Thyroid gland (tissue), 4 donors: ENCODE data around the gene B3GAT1. TPM values are rescaled to one million over a fixed set of nuclear protein-coding genes. Genes with fewer than 3 reads are reported as not detected.

Source experiments
- DNase-seq, 2 donors: peaks; one replicate each; pipeline ENCODE4 v3.0.0-alpha.2; 2019
- H3K27ac ChIP-seq, 3 donors: fragments of 200-600 bp; sonication (generic); 1 replicate in 2 of 3; 2 replicates in 1 of 3; pipeline ENCODE4 v1.5.1; 2016 to 2019; ENCODE audit warnings: mild to moderate bottlenecking in 1 of 3, moderate library complexity in 1 of 3
- H3K27me3 ChIP-seq: fragments of 200-600 bp; sonication (generic); one replicate; pipeline ENCODE4 v1.5.1; 2019
- H3K36me3 ChIP-seq, 2 donors: fragments of 200-600 bp; sonication (generic); one replicate each; pipeline ENCODE4 v1.5.1; 2016 to 2019
- H3K4me1 ChIP-seq, 2 donors: fragments of 200-600 bp; sonication (generic); one replicate each; pipeline ENCODE4 v1.5.1; 2017 to 2019
- H3K4me3 ChIP-seq, 3 donors: fragments of 200-600 bp; sonication (generic); replicated peaks in 1 of 3; 1 replicate in 2 of 3; 2 replicates in 1 of 3; pipeline ENCODE4 v1.5.1; 2016; ENCODE audit warnings: mild to moderate bottlenecking in 1 of 3
- H3K9me3 ChIP-seq: fragments of 200-600 bp; sonication (generic); one replicate; pipeline ENCODE4 v1.5.1; 2017
- CTCF ChIP-seq, 6 experiments: fragments of 200-600 bp in 3 of 6; fragments of 450-650 bp in 3 of 6; sonication (generic) in 3 of 6; IDR thresholded peaks; one replicate each; pipeline ENCODE4 v1.5.1; 2016 to 2019; ENCODE audit warnings: antibody characterized with exemption in 6 of 6, mild to moderate bottlenecking in 2 of 6, inconsistent platforms in 1 of 6, moderate library complexity in 1 of 6
- POLR2A ChIP-seq, 2 donors: fragments of 450-650 bp; IDR thresholded peaks; one replicate each; pipeline ENCODE4 v1.6.1; 2017; ENCODE audit warnings: antibody characterized with exemption in 2 of 2, mild to moderate bottlenecking in 2 of 2, moderate library complexity in 1 of 2
- WGBS, 2 donors: methylation state at CpG; one replicate each; pipeline ENCODE4 v1.1.5; 2017; 5-methylcytosine and 5-hydroxymethylcytosine counted together
- intact Hi-C: fragments of 100-400 bp; cut with DNase I; formaldehyde crosslinking; loops from one replicate; pipeline ENCODE4 v1.15.1; 2023
- total RNA-seq, 4 donors: library from RNA; depleted of rRNA; stranded (reverse); fragments of >200 nt; gene quantifications; one replicate each; pipeline ENCODE4 v1.2.3, GENCODE V29; 2016

The B3GAT1 gene
- total RNA-seq, 4 donors from 2014 or later: 4.0 to 6.7 (median 5.7) TPM

- Histone ChIP-seq H3K36me3 (no peaks in the 10 kb centered on the region), H3K4me3 (no peak overlapping the region), H3K27ac (no peak overlapping the region), H3K27me3 (no peaks in the 10 kb centered on the region), H3K9me3 (no peaks in the 10 kb centered on the region), H3K4me1 (no peaks in the 10 kb centered on the region)
- TF ChIP-seq POLR2A (IDR thresholded peaks at IDR 0.05) (no peak), CTCF (IDR thresholded peaks at IDR 0.05) (no peak)
- DNase-seq: no peak
- intact Hi-C loops: no loop called here
- WGBS, 2 donors: 85 to 89% methylated on average over 8 to 9 of the region's 9 CpGs
These were observed 37.9 kb downstream of the B3GAT1 start for GRCh38 chr11:134374171-134374570.

- intact Hi-C loops: no loop called here
- TF ChIP-seq POLR2A (IDR thresholded peaks at IDR 0.05) (no peak), CTCF (IDR thresholded peaks at IDR 0.05) (no peak)
- no peaks in the 10 kb centered on the region for H3K4me1 ChIP-seq
- H3K36me3 ChIP-seq: no peaks in the 10 kb centered on the region
- no peak for DNase-seq
- no peaks in the 10 kb centered on the region for H3K27me3 ChIP-seq
- no peak overlapping the region for H3K4me3 ChIP-seq
- no peaks in the 10 kb centered on the region for H3K9me3 ChIP-seq
- 92 to 96% methylated on average over 12 to 13 of the region's 14 CpGs for WGBS, 2 donors
- no peak overlapping the region for H3K27ac ChIP-seq
These were observed 38.4 kb downstream of the B3GAT1 start for GRCh38 chr11:134373591-134374052.

GRCh38 chr11:134372961-134373360, 39.1 kb downstream of the B3GAT1 start:
- Histone ChIP-seq H3K36me3 (no peaks in the 10 kb centered on the region), H3K27ac (no peak overlapping the region), H3K27me3 (no peaks in the 10 kb centered on the region), H3K4me1 (no peaks in the 10 kb centered on the region), H3K4me3 (no peak overlapping the region), H3K9me3 (no peaks in the 10 kb centered on the region)
- intact Hi-C loops: no loop called here
- DNase-seq: peak in 1 of 2 donors; percentile 34
- TF ChIP-seq POLR2A (IDR thresholded peaks at IDR 0.05): no peak
- WGBS, 2 donors: 64 to 70% methylated on average over 5 to 8 of the region's 8 CpGs

GRCh38 chr11:134372536-134372935, 39.5 kb downstream of the B3GAT1 start:
- Histone ChIP-seq H3K27ac (no peak overlapping the region), H3K4me1 (no peaks in the 10 kb centered on the region), H3K4me3 (no peak overlapping the region), H3K36me3 (no peaks in the 10 kb centered on the region), H3K9me3 (no peaks in the 10 kb centered on the region), H3K27me3 (no peaks in the 10 kb centered on the region)
- 62 to 80% methylated on average over 10 of the region's 10 CpGs for WGBS, 2 donors
- DNase-seq: no peak
- intact Hi-C loops: no loop called here
- TF ChIP-seq CTCF (IDR thresholded peaks at IDR 0.05): no peak
- TF ChIP-seq POLR2A (IDR thresholded peaks at IDR 0.05): no peak

GRCh38 chr11:134371436-134372185, 40.4 kb downstream of the B3GAT1 start:
- TF ChIP-seq CTCF (IDR thresholded peaks at IDR 0.05) (no peak), POLR2A (IDR thresholded peaks at IDR 0.05) (no peak)
- H3K4me1 ChIP-seq: peaks cover 0 to 1% of the 10 kb centered on the region in 2 donors
- no peak for DNase-seq
- 94 to 95% methylated on average over 18 to 22 of the region's 22 CpGs for WGBS, 2 donors
- H3K4me3 ChIP-seq: no peak overlapping the region
- H3K36me3 ChIP-seq: no peaks in the 10 kb centered on the region
- no peak overlapping the region for H3K27ac ChIP-seq
- no peaks in the 10 kb centered on the region for H3K27me3 ChIP-seq
- intact Hi-C loops: no loop called here
- no peaks in the 10 kb centered on the region for H3K9me3 ChIP-seq
